Fibroblast of pulmonary artery (primary cell): Measurements from ENCODE around the gene HS3ST2.

Experiments used
- DNase-seq: peaks from one replicate; pipeline ENCODE4 v3.0.0-alpha.2; 2010; ENCODE audit warnings: low read depth
- H3K4me3 ChIP-seq: replicated peaks from 2 replicates; pipeline ENCODE4 v1.5.1; 2011; ENCODE audit warnings: low read depth, mild to moderate bottlenecking, control low read depth, low read length, moderate library complexity
- TF ChIP-seq, protein P1 (sequence below): IDR thresholded peaks from 2 replicates; pipeline ENCODE4 v1.5.1; 2011; ENCODE audit warnings: mild to moderate bottlenecking, control low read depth, low read length, inconsistent platforms; ENCODE audit errors: missing control alignments

Gene HS3ST2

DNA sequence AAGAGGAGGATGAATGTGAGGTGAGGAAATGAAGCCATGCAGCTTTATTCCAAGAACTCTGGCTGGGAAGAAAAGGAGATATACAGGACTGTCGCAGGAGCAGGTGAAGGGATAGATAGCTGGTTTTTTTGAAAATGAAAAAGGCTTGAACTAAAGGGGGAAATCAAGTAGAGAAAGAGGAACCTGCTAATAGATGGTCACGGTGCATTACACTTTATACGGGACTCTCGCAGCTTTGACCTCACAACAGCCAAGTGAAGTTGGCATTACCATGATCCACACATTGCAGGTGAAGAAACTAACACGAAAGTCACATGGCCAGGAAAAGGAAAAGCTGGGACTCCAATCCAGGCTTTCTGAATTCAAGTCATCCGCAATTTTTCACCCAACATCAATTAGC lies 86.9 kb downstream of the HS3ST2 start:
- no peak overlapping the region for H3K4me3 ChIP-seq
- TF ChIP-seq, protein P1, sequence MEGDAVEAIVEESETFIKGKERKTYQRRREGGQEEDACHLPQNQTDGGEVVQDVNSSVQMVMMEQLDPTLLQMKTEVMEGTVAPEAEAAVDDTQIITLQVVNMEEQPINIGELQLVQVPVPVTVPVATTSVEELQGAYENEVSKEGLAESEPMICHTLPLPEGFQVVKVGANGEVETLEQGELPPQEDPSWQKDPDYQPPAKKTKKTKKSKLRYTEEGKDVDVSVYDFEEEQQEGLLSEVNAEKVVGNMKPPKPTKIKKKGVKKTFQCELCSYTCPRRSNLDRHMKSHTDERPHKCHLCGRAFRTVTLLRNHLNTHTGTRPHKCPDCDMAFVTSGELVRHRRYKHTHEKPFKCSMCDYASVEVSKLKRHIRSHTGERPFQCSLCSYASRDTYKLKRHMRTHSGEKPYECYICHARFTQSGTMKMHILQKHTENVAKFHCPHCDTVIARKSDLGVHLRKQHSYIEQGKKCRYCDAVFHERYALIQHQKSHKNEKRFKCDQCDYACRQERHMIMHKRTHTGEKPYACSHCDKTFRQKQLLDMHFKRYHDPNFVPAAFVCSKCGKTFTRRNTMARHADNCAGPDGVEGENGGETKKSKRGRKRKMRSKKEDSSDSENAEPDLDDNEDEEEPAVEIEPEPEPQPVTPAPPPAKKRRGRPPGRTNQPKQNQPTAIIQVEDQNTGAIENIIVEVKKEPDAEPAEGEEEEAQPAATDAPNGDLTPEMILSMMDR, result no peak
- DNase-seq, result no peak

DNA sequence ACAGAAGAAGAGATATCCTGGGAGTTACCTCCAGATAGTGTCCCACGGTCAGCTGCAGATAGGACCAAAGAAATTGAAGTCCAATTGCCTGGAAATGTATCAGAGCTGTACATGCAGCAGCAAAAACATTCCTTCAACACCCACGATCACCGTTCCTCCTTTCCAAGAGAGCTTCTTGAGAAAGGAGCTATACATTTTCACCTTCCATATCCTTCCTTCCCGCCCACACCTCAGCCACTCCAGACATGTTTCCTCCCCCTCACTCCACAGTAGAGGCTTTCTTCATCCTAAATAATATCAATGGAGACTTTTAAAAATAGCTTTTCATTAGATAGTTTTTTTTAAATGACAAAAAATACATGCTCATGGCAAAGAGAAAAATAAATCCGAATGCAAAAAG lies 87.6 kb downstream of the HS3ST2 start:
- no peak for DNase-seq
- H3K4me3 ChIP-seq, result no peak overlapping the region
- TF ChIP-seq, protein P1, result no peak

DNA sequence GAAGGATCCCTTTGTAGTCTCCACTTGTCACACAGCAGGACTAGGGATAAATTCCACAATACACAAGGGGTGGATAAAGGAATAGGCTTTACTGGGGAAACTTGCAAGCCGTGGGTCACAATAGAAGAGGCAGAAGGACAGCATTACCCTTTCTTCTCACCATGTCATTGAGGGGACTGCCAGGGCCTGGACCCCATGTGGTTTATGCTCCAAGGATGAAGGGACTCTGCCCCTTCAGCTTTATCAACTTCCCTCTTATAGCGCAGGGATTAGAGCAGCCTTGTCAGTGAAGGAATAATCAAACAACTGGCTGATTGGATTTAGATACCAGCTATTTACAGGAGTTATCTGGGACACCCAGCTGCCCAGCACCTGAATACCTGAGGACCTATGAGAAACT lies 89.8 kb downstream of the HS3ST2 start:
- TF ChIP-seq, protein P1, result no peak

GRCh38 chr16:22912654-22913053 lies 98.7 kb downstream of the HS3ST2 start:
- TF ChIP-seq, protein P1, result no peak
- no peak for DNase-seq
- H3K4me3 ChIP-seq, result no peak overlapping the region

More for the DNA sequence above, 89.8 kb downstream of the HS3ST2 start:
- no peak overlapping the region for H3K4me3 ChIP-seq
- no peak for DNase-seq

- DNase-seq, result no peak
- TF ChIP-seq, protein P1, result no peak
- H3K4me3 ChIP-seq, result no peak overlapping the region
Observed at GRCh38 chr16:22915003-22915402, 101.0 kb downstream of the HS3ST2 start.

DNA sequence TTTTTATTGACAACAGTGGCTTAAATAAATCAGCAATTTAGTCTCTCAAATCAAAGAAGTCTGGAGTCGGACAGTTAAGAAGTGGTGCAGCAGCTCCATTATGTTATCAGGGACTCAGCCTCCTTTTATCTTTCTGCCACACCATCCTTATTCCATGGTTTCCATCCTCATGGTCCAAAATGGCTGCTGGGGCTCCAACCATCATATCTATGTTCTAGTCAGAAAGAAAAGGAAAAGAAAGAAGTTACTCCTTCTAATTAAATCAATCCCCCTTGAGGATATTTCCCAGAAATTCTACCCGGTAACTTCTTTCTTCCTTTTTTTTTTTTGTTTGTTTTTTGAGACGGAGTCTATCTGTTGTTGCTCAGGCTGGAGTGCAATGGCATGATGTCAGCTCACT lies 109.5 kb downstream of the HS3ST2 start:
- TF ChIP-seq, protein P1, result no peak
- DNase-seq, result no peak
- H3K4me3 ChIP-seq, result no peak overlapping the region

DNA sequence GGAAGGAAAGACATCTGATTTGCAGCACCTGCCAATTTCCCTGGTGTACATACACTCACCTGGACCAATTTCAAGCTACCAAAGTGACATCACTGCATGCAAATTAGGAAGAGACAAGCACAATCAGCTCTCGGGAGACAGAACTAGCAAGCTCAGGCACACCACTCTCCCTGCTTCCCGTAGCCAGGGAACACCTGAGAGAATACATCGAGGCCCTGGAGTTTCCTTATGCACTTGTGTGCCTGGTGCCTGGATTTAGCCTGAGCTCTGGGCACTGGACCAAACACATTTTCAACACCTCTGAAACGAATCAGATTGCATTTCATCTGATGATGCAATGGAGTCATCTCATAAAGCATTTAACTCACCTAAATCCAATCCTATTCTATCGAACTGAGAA lies 110.5 kb downstream of the HS3ST2 start:
- TF ChIP-seq, protein P1, result no peak
- DNase-seq, result no peak
- no peak overlapping the region for H3K4me3 ChIP-seq
